ENCODE results near the gene PRKRA.

DNA sequence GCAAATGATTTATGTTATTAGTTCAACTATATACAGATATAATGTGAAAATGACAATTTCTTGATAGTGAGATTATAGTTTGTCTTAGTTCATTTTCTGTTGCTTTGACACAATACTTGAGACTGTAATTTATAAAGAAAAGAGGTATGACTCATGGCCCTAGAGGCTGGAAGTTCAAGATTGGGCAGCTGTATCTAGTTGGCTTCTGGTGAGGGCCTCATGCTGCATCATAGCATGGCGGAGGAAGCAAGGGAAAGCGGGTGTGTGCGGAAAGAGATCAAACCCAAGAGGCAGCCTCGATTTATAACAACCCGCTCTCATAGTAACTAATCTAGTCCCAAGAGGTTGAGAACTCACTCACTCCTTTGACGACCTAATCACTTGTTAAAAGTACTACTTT is 40.6 kb upstream of the PRKRA start:
- TF ChIP-seq, protein P1, sequence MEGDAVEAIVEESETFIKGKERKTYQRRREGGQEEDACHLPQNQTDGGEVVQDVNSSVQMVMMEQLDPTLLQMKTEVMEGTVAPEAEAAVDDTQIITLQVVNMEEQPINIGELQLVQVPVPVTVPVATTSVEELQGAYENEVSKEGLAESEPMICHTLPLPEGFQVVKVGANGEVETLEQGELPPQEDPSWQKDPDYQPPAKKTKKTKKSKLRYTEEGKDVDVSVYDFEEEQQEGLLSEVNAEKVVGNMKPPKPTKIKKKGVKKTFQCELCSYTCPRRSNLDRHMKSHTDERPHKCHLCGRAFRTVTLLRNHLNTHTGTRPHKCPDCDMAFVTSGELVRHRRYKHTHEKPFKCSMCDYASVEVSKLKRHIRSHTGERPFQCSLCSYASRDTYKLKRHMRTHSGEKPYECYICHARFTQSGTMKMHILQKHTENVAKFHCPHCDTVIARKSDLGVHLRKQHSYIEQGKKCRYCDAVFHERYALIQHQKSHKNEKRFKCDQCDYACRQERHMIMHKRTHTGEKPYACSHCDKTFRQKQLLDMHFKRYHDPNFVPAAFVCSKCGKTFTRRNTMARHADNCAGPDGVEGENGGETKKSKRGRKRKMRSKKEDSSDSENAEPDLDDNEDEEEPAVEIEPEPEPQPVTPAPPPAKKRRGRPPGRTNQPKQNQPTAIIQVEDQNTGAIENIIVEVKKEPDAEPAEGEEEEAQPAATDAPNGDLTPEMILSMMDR (conservative IDR thresholded peaks at IDR 0.05; ENCODE audit: low read length): no peak
- no peak for TF ChIP-seq EZH2phosphoT487 (IDR thresholded peaks at IDR 0.05; ENCODE audit: borderline replicate concordance)
